GM21360 (cell line): Measurements from ENCODE around the gene MORC2.

Experiments
- ATAC-seq: cut with Tn5 transposase; IDR thresholded peaks from one replicate; pipeline ENCODE4 v1.9.1; 2021; ENCODE audit warnings: mild to moderate bottlenecking, moderate library complexity; ENCODE audit not compliant: unreplicated experiment

MORC2 gene

DNA sequence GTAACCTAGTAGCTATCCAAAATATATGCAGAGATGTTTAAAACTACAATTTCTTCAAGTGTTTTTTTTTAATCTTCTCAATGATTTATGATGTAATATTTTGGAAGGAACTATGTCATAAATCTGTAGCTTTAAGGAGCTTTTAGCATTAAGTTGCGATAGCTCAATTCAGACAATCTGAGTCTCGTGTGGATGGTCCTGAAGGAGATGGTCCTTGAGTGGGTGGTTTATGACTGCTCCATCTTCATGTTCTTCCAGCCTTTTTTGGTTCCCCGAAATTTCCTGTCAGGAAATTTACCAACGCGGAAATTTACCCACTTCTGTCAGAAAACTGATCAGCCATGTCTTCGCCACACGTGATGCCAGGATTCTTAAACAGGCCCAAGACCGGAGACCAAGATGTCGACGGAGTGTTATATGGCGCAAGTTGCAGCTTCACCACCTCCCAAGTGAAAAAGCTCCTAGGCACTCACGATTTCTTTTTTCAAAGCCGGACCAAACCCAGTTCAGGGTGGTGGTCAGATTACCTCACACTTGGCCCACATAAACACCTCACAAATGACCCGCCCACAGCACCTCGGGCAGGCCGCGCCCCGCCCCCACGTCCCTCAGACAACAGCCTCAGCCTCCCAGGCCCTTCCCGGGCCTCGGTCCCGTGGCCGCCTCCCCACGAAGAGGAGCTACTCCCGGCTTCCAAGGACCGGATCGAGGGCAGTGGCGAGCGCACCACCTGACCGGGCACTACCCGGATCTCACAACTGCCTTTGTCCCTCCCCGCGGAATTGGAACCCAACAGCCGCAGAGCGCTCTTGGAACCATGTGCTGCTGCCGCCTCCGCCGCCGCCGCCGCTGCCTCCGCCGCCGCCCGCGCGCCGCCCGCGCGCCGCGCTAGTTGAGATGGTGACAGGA, at the start of gene MORC2:
MORC2 (minus strand) TSS at position 760 of the 909 bp plus-strand sequence. CDS start 885 bp downstream, outside the sequence.
- ATAC-seq = peak; percentile 16

GRCh38 chr22:31005535-31005934, 37.0 kb upstream of the MORC2 start:
- ATAC-seq = no peak

DNA sequence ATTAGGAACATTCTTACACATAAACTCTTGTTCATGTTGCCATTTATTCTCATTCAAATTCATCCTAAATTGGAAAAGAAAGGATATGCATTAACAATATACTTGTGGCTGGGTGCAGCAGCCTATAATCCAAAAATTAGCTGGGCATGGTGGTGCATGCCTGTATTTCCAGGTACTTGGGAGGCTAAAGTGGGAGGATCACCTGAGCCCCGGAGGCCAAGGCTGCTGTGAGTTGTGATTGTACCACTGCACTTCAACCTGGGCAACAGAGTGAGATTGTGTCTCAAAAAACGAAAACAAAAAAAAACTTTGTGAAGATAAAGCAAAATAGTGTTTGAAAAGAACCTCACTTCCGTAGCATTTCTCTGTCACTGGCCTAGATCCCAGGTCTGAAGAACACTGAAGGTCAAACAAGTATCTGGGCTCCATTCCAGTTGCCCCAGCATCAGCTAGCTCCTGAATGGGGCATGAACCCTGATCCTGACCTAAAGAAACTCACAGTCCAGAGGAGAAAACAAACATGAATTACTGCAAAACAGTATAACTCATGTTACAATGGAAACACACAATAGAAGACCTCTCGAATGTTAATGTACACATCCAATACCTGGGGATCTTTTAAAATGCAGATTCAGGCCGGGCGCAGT, 32.7 kb upstream of the MORC2 start:
- ATAC-seq = no peak

GRCh38 chr22:30998329-30998728, 29.8 kb upstream of the MORC2 start:
- ATAC-seq = no peak

- no peak for ATAC-seq
These were observed 27.9 kb upstream of the MORC2 start for GRCh38 chr22:30996462-30996861.

GRCh38 chr22:30994960-30995359, 26.4 kb upstream of the MORC2 start:
- no peak for ATAC-seq

GRCh38 chr22:30992565-30992964, 24.0 kb upstream of the MORC2 start:
- no peak for ATAC-seq

- no peak for ATAC-seq
These were observed 22.1 kb upstream of the MORC2 start for GRCh38 chr22:30990690-30991089.

DNA sequence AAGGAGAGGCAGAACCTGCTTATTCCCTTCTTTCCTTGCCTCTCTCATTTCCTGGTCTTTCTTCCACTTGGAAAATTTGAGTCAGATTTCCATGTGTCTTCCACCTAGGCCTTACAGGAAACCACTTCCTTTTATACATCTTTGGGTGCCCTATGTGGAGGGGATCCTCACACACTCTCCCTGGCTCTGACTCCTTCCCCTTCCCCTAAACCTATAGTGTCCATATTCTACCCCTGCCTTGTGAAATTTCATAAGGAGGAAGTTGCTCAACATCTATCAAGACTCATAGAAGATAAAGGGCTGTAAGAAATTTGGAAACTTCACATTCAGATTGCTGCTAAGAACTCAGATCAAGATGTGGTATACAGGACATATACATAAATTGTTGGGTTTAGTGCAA, 20.9 kb upstream of the MORC2 start:
- no peak for ATAC-seq

DNA sequence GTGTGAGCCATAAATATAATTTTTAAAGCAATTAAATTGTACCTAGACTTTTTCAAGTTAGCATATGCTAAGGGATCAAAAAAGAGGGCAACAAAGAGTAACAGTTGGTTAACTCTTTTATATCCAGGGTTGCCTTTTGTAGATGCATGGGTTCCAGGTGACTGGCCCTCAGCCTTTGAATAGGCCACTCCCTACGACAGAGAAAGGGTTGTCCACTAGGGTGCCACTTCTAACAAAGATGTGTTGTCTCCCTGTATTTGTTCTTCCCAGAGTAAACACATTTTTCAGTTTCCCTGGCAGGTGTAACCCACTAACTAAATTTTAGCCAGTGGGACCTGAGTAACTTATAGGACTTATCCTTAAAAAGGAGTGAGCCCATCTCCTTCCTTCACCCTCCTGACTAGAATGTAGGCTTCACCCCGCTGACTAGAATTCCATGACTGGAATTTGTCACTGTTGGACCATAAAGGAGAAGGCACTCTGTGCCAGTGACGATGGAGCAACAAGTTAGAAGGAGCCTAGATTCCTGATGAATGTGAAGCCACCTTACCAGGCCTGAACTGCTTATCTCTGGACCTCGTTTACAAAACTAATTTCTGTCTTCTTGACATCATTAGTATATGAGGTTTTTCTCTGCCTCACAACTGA, 17.1 kb upstream of the MORC2 start:
- ATAC-seq = no peak

- ATAC-seq = no peak
These were observed 15.7 kb upstream of the MORC2 start for GRCh38 chr22:30984317-30984716.

GRCh38 chr22:30982512-30982911, 13.9 kb upstream of the MORC2 start:
- no peak for ATAC-seq

GRCh38 chr22:30979932-30980331, 11.4 kb upstream of the MORC2 start:
- ATAC-seq = no peak

- ATAC-seq = no peak
These were observed 9.9 kb upstream of the MORC2 start for GRCh38 chr22:30978304-30978962.

DNA sequence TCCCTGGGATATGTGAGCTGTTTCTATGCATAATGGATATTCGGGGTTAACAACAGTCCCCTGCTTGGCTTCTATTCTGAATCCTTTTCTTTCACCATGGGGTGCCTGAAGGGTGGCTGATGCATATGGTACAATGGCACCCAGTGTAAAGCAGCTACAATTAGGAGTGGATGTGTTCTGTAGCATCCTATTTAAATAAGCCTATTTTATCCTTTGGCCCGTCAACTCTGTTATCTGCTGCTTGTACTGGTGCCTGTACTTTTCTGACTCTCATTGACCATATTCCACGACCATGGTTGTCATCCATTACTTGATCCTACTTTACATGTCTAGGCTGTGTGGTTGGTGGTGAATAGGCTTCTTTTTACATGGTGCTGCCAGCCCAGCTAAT, 1.8 kb upstream of the MORC2 start:
- no peak for ATAC-seq

DNA sequence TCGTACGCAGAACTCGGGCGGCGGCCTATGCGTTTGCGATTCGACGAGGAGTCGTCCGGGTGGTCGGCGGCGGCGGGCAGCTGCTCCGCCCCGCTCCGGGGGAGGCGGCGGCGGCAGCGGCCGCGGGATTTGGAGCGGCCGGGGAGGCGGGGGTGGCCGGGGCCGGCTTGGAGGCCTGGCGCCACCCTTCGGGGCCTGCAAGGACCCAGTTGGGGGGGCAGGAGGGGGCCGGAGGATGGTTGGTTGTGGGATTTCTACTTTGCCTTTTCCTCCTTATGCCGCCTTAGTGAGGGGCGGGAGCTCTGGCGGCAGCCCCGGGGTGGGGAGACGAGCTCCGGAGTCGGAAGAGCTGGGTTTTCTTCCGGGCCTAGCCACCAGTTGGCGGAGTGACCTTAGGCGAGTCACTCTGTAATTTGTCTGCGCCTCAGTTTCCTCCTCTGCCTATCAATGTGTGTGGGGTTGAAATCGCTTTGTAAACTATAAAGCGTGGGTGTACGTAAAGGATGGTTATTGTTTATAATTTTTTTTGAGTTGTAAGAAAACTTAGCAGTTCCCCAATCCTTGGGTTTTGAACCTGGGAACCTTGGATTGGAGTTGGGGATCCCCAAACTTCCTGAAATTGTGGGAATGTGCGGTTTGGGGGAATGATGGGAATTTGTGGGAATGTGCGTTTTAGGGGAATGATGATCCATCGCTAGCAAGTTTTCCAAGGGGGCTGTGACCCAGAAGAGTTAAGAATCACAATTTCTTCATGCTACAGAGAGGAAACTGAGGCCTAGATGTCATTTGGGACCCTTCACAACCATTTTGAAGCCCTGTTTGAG, 1.2 kb upstream of the MORC2 start:
- ATAC-seq = peak; percentile 36

GRCh38 chr22:30968924-30969531, 454 bp upstream of the MORC2 start, which contains the start of gene TUG1:
TUG1 (plus strand) TSS chr22:30969265.
- ATAC-seq = peak; percentile 71

DNA sequence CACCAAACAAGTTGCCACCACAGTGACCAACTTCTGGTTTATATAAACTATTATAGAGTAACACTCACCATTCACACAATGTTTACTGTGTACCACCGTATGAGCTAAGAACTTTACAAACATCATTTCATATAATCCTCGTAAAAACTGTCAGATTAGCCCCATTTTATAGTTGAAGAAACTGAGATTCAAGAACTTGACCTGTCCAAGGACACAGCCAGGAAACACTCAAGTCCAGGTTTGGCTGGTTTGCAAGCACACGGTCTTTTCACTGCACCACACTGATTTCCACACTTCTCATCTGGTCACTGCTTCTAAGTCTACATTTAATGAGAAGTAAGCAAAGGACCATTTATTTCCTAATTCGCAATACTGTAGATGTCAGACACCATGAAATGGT, 3.7 kb downstream of the MORC2 start:
- no peak for ATAC-seq

DNA sequence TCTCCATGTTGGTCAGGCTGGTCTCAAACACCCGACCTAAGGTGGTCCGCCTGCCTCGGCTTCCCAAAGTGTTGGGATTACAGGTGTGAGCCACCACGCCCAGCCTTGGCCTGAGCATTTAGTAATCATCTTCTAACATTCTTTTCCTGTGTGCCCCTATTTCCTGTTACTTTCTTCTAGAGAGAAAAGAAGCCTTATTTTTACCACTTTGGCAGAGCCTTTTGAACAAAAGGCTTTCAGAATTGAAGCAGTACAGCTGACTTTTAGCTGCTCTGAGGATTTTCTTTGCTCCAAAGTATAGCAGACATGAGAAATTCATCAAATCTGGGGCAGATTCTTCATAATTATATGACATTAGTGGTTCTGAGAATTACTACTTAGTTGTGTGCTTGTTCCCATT, 13.4 kb downstream of the MORC2 start:
- ATAC-seq = no peak

- ATAC-seq = no peak
These were observed 15.4 kb downstream of the MORC2 start for GRCh38 chr22:30953206-30953605.
